Amygdala (tissue), 56 donors: Measurements from ENCODE around the gene DCTPP1.
A peak's percentile ranks its signal among the peaks of the same experiment; 100 is the strongest.
"Not testable (repeated sequence)": the region's sequence is repeated elsewhere in the genome, so short reads cannot be mapped to it uniquely, and the experiment has no call there.

Experiments
- DNase-seq, 56 donors: peaks; one replicate each; lab custom pipeline; 2025; lab: John Stamatoyannopoulos, UW

Gene DCTPP1

GRCh38 chr16:30416047-30416603 lies 13.7 kb downstream of the DCTPP1 start:
- DNase-seq = no peak

GRCh38 chr16:30414159-30414558 lies 15.7 kb downstream of the DCTPP1 start:
- DNase-seq = no peak

- no peak for DNase-seq
These were observed 16.6 kb downstream of the DCTPP1 start for GRCh38 chr16:30413112-30413806.

- DNase-seq = peak in 55 of 56 donors; percentile 11 to 94 (median 77)
These were observed 20.4 kb downstream of the DCTPP1 start for GRCh38 chr16:30409125-30410060.

- DNase-seq = peak in 2 of 56 donors; percentile 30 to 38
These were observed 21.9 kb downstream of the DCTPP1 start for GRCh38 chr16:30407804-30408534.

- DNase-seq = peak; percentile 22 to 96 (median 87)
These were observed 22.6 kb downstream of the DCTPP1 start, which contains the start of gene ZNF771 for GRCh38 chr16:30407102-30407803. Gene ZNF771 (plus strand): TSS chr16:30407606. CDS start chr16:30408054, 448 bp downstream.

GRCh38 chr16:30406795-30407101 lies 23.1 kb downstream of the DCTPP1 start:
- no peak for DNase-seq

- DNase-seq = no peak
These were observed 27.9 kb downstream of the DCTPP1 start for GRCh38 chr16:30401768-30402425.

- peak in 1 of 56 donors; percentile 22 for DNase-seq
These were observed 30.2 kb downstream of the DCTPP1 start for GRCh38 chr16:30399435-30400186.

GRCh38 chr16:30398661-30399434 lies 31.0 kb downstream of the DCTPP1 start:
- no peak for DNase-seq

- DNase-seq = no peak
These were observed 31.8 kb downstream of the DCTPP1 start for GRCh38 chr16:30397776-30398660.

- no peak for DNase-seq
These were observed 32.8 kb downstream of the DCTPP1 start for GRCh38 chr16:30397056-30397455.

- not testable (repeated sequence) for DNase-seq
These were observed 33.2 kb downstream of the DCTPP1 start for GRCh38 chr16:30396627-30397026.

- no peak for DNase-seq
These were observed 33.7 kb downstream of the DCTPP1 start for GRCh38 chr16:30395992-30396585.

- peak in 55 of 56 donors; percentile 48 to 92 (median 79) for DNase-seq
These were observed 34.5 kb downstream of the DCTPP1 start, which contains the start of gene ZNF48 for GRCh38 chr16:30395155-30395991. Gene ZNF48 (plus strand): TSS chr16:30395420. CDS start chr16:30395795, 375 bp downstream.
